Smooth muscle cell of bladder (primary cell): ENCODE results near the gene PHOSPHO2. TPM values are rescaled to one million over a fixed set of nuclear protein-coding genes. Genes with fewer than 3 reads are reported as not detected.

Experiments used
- total RNA-seq: library from RNA; depleted of rRNA; stranded (reverse); fragments of >200 nt; gene quantifications from 2 replicates; pipeline ENCODE4 v1.2.3, GENCODE V29; 2014

The PHOSPHO2 gene
- total RNA-seq: 1.9 and 2.4 TPM in 2 replicates

GRCh38 chr2:169694113-169694893 is at the start of gene PHOSPHO2, which contains the start of gene CFAP210:
Gene PHOSPHO2 (plus strand): TSS chr2:169694469. CDS start chr2:169700972, 6,503 bp downstream.
Gene CFAP210 (minus strand): TSS chr2:169694405. CDS start chr2:169694327, 78 bp downstream.

Other genes with a start within 250 kb of the PHOSPHO2 start
- gene BBS5, start 215.0 kb upstream of the PHOSPHO2 start, total RNA-seq: 4.7 and 6.6 TPM in 2 replicates
- gene KLHL41, start 184.8 kb upstream of the PHOSPHO2 start, total RNA-seq: 0.85 and 1.7 TPM in 2 replicates
- 12.9 and 18.1 TPM in 2 replicates for gene FASTKD1, start 120.6 kb upstream of the PHOSPHO2 start, total RNA-seq
- gene PPIG, start 110.1 kb upstream of the PHOSPHO2 start, total RNA-seq: 19.6 and 22.9 TPM in 2 replicates
- gene CFAP210, start 64 bp upstream of the PHOSPHO2 start, total RNA-seq: under 0.01 TPM in 1 of 2 replicates, not detected in the other
- gene KLHL23, start 39.4 kb downstream of the PHOSPHO2 start, total RNA-seq: 4.2 and 4.8 TPM in 2 replicates
- gene SSB, start 104.4 kb downstream of the PHOSPHO2 start, total RNA-seq: 74.7 and 86.8 TPM in 2 replicates
- 33.8 and 36.2 TPM in 2 replicates for gene METTL5, start 130.4 kb downstream of the PHOSPHO2 start, total RNA-seq
- 30.7 and 32.9 TPM in 2 replicates for gene UBR3, start 133.0 kb downstream of the PHOSPHO2 start, total RNA-seq